A673 (cell line): ENCODE data around the gene ACVR1B.

Source experiments
- EZH2 ChIP-seq: fragments of 200-600 bp; sonication (generic); IDR thresholded peaks from 2 replicates; pipeline ENCODE4 v1.6.1; 2017; ENCODE audit warnings: borderline replicate concordance, low read depth, mild to moderate bottlenecking, mixed read lengths, antibody characterized with exemption, low read length; ENCODE audit not compliant: poor library complexity, severe bottlenecking
- TF ChIP-seq, protein P1 (sequence below): fragments of 300-800, 200-600 bp; sonication (generic); conservative IDR thresholded peaks from 2 replicates; pipeline ENCODE4 v1.5.1; 2017; ENCODE audit warnings: low read depth, mild to moderate bottlenecking, antibody characterized with exemption, low read length, moderate library complexity, mixed read lengths

DNA sequence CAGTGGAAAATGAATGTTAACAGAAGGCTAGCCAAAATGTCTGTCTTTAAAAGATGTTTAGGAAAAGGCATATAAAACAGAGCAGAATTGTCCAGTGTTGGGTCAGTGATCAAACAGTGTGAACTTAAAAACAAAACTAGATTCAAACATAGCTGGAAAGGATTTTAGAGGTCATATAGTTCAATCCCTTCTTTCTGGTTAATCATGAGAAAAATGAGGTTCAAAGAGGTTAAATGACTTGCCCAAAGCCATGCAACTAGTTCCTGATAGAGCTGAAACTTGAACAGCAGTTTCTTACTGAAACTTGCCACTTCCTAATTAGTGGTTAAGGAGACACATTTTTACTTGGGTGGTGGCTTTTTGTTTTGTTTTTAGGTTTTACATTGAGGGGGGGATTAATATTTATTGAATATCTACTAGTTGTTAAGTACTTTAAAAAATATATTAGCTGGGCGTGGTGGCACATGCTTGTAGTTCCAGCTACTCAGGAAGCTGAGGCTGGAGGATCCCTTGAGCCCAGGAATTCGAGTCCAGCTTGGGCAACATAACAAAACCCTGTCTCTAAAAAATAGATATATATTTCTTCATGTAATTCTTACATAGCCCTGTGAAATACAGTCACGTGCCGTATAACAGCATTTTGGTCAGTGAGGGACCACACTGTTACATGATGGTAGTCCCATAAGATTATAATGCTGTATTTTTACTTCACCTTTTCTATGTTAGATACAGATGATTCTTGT lies 20.4 kb downstream of the ACVR1B start:
- TF ChIP-seq, protein P1, sequence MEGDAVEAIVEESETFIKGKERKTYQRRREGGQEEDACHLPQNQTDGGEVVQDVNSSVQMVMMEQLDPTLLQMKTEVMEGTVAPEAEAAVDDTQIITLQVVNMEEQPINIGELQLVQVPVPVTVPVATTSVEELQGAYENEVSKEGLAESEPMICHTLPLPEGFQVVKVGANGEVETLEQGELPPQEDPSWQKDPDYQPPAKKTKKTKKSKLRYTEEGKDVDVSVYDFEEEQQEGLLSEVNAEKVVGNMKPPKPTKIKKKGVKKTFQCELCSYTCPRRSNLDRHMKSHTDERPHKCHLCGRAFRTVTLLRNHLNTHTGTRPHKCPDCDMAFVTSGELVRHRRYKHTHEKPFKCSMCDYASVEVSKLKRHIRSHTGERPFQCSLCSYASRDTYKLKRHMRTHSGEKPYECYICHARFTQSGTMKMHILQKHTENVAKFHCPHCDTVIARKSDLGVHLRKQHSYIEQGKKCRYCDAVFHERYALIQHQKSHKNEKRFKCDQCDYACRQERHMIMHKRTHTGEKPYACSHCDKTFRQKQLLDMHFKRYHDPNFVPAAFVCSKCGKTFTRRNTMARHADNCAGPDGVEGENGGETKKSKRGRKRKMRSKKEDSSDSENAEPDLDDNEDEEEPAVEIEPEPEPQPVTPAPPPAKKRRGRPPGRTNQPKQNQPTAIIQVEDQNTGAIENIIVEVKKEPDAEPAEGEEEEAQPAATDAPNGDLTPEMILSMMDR, result no peak
- no peak for TF ChIP-seq EZH2
